ENCODE results near the gene RPS14. TPM values are rescaled to one million over a fixed set of nuclear protein-coding genes. Genes with fewer than 3 reads are reported as not detected.

RPS14 gene
- total and polyA plus RNA-seq, 2 of the 4 experiments (the other 2 are of a cell fraction), result 6,296 to 7,310 TPM

DNA sequence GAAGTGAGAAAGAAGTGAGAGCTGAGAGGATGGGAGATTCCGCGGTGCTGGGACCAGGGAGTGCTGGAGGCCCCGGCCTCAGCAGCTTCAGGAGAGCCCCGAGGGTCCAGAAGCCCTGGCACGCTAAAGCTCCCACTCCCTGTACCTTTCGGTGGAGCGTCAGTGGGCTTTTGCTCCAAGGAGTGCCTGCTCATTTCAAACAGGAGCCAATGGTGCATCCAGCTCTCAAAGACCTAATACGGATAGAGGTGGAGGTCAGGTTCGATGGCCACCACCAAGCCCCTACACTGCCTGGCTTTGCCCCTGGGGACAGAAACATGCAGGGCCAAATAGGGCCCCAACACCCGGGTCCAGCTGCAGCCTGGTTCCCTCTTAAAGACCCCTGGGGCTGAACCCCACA, 45.0 kb downstream of the RPS14 start:
- no peak overlapping the region for H2BK20ac ChIP-seq (ENCODE audit: low read depth, low read length)
- DNase-seq (no peak), ATAC-seq (ENCODE audit: low read depth) (no peak)
- no peak overlapping the region for H4K8ac ChIP-seq (ENCODE audit: low read depth in 2 of 2, low read length in 2 of 2)
- peaks cover 24% of the 10 kb centered on the region for H3K9me1 ChIP-seq (ENCODE audit: insufficient read depth, low read length)
- H4K5ac ChIP-seq (ENCODE audit: low read depth, low read length), result no peak overlapping the region
- H4K20me1 ChIP-seq (ENCODE audit: insufficient read depth, low read length), result no peaks in the 10 kb centered on the region
- H2BK120ac ChIP-seq (ENCODE audit: low read depth, low read length), result no peak overlapping the region
- no peak overlapping the region for H2AK9ac ChIP-seq (replicated peaks; ENCODE audit: low read depth, low read length, poor library complexity)
- H4K91ac ChIP-seq (ENCODE audit: insufficient read depth, low read depth, low read length), result no peak overlapping the region
- intact Hi-C loops (cut with micrococcal nuclease), result no loop called here
- H3K79me1 ChIP-seq (ENCODE audit: low read depth in 1 of 2, low read length in 2 of 2), result peaks cover 0 to 7% of the 10 kb centered on the region in 2 experiments; a peak in 1 of 4 replicates
- no peak overlapping the region for H3K4me3 ChIP-seq (ENCODE audit: insufficient read depth, low read depth, low read length)
- H3K23ac ChIP-seq (ENCODE audit: low read depth, low read length), result no peak overlapping the region
- H3K56ac ChIP-seq (ENCODE audit: extremely low read depth, insufficient read depth, low read length), result no peak overlapping the region
- dilution Hi-C loops (cut with HindIII; ENCODE audit: low sequenced_read_pairs, unreplicated experiment), result no loop called here
- H3K4ac ChIP-seq (ENCODE audit: low read depth, low read length), result no peak overlapping the region
- no peak overlapping the region for H3K9ac ChIP-seq (ENCODE audit: low read depth, low read length)
- no peaks in the 10 kb centered on the region for H3K27me3 ChIP-seq (ENCODE audit: control insufficient read depth, insufficient read depth, low read length)
- no peak overlapping the region for H3K4me2 ChIP-seq (ENCODE audit: low read depth, low read length)
- TF ChIP-seq MAFK (IDR thresholded peaks at IDR 0.05; ENCODE audit: low read depth, low read length), result no peak
- TF ChIP-seq RFX5 (IDR thresholded peaks at IDR 0.05; ENCODE audit: low read depth, low read length), result no peak
- no peak for TF ChIP-seq NFE2L2 (IDR thresholded peaks at IDR 0.05; ENCODE audit: low read depth, low read length)
- TF ChIP-seq FOS (IDR thresholded peaks at IDR 0.05; ENCODE audit: low read depth, low read length), result no peak
- TF ChIP-seq SMC3 (IDR thresholded peaks at IDR 0.05; ENCODE audit: low read depth, low read length), result no peak
- TF ChIP-seq RCOR1 (IDR thresholded peaks at IDR 0.05; ENCODE audit: insufficient replicate concordance, low read length), result no peak
- no peak for TF ChIP-seq RAD21 (IDR thresholded peaks at IDR 0.05; ENCODE audit: low read length)
- no peak for TF ChIP-seq CHD1 (IDR thresholded peaks at IDR 0.05; ENCODE audit: low read depth, low read length)
- TF ChIP-seq BHLHE40 (IDR thresholded peaks at IDR 0.05; ENCODE audit: low read depth, low read length), result no peak
- TF ChIP-seq, protein P1, sequence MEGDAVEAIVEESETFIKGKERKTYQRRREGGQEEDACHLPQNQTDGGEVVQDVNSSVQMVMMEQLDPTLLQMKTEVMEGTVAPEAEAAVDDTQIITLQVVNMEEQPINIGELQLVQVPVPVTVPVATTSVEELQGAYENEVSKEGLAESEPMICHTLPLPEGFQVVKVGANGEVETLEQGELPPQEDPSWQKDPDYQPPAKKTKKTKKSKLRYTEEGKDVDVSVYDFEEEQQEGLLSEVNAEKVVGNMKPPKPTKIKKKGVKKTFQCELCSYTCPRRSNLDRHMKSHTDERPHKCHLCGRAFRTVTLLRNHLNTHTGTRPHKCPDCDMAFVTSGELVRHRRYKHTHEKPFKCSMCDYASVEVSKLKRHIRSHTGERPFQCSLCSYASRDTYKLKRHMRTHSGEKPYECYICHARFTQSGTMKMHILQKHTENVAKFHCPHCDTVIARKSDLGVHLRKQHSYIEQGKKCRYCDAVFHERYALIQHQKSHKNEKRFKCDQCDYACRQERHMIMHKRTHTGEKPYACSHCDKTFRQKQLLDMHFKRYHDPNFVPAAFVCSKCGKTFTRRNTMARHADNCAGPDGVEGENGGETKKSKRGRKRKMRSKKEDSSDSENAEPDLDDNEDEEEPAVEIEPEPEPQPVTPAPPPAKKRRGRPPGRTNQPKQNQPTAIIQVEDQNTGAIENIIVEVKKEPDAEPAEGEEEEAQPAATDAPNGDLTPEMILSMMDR (conservative IDR thresholded peaks at IDR 0.05; ENCODE audit: low read depth, low read length), result no peak
- no peak for TF ChIP-seq CEBPB (IDR thresholded peaks at IDR 0.05; ENCODE audit: low read depth, low read length)
- TF ChIP-seq, protein P2, sequence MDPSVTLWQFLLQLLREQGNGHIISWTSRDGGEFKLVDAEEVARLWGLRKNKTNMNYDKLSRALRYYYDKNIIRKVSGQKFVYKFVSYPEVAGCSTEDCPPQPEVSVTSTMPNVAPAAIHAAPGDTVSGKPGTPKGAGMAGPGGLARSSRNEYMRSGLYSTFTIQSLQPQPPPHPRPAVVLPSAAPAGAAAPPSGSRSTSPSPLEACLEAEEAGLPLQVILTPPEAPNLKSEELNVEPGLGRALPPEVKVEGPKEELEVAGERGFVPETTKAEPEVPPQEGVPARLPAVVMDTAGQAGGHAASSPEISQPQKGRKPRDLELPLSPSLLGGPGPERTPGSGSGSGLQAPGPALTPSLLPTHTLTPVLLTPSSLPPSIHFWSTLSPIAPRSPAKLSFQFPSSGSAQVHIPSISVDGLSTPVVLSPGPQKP (IDR thresholded peaks at IDR 0.05; ENCODE audit: borderline replicate concordance, low read depth, low read length), result no peak
- no peak for TF ChIP-seq MXI1 (IDR thresholded peaks at IDR 0.05; ENCODE audit: borderline replicate concordance, low read depth, low read length)
- TF ChIP-seq POLR2A (IDR thresholded peaks at IDR 0.05; ENCODE audit: low read depth, low read length), result no peak
- TF ChIP-seq MAZ (IDR thresholded peaks at IDR 0.05; ENCODE audit: borderline replicate concordance, low read depth, low read length), result no peak
- TF ChIP-seq, protein P3, sequence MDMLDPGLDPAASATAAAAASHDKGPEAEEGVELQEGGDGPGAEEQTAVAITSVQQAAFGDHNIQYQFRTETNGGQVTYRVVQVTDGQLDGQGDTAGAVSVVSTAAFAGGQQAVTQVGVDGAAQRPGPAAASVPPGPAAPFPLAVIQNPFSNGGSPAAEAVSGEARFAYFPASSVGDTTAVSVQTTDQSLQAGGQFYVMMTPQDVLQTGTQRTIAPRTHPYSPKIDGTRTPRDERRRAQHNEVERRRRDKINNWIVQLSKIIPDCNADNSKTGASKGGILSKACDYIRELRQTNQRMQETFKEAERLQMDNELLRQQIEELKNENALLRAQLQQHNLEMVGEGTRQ (IDR thresholded peaks at IDR 0.05; ENCODE audit: low read depth, low read length), result no peak
- WGBS, 2 experiments (ENCODE audit: extremely low coverage in 2 of 2, insufficient read length in 1 of 2), result 81% methylated on average over 7 of the region's 10 CpGs; no CpG with 5 or more reads in 1 of the 2 experiments
- no peak overlapping the region for H3K27ac ChIP-seq (ENCODE audit: insufficient read depth, low read length)
- H2BK15ac ChIP-seq (ENCODE audit: low read depth, low read length), result no peak overlapping the region
- H2AK5ac ChIP-seq (ENCODE audit: low read depth, low read length), result no peak overlapping the region
- ChIA-PET CTCF (no interaction called here), POLR2A (ENCODE audit: unreplicated experiment) (no interaction called here)
- H3K36me3 ChIP-seq (ENCODE audit: control insufficient read depth, insufficient read depth, low read length), result peaks cover 14% of the 10 kb centered on the region
- no peaks in the 10 kb centered on the region for H3K9me3 ChIP-seq (ENCODE audit: control insufficient read depth, insufficient read depth, low read length)
- no peak overlapping the region for H2BK5ac ChIP-seq (ENCODE audit: low read depth, low read length, poor library complexity, severe bottlenecking)
- no peak overlapping the region for H3K14ac ChIP-seq (replicated peaks; ENCODE audit: low read depth, low read length)
- in situ Hi-C loops (cut with MboI; ENCODE audit: low sequenced_read_pairs), result no loop called here
- no peak overlapping the region for H2AFZ ChIP-seq (replicated peaks; ENCODE audit: low read length, poor library complexity)
- no peak overlapping the region for H3K18ac ChIP-seq (ENCODE audit: low read depth, low read length)
- H3K4me1 ChIP-seq (ENCODE audit: control insufficient read depth, insufficient read depth, low read length), result peaks cover 3% of the 10 kb centered on the region; the same call in 1 of the 2 replicates
- no TSS peak for BruUV-seq (replicated peaks)
